WERI-Rb-1 (cell line): Measurements from ENCODE around the gene PASK.

Source experiments
- DNase-seq: peaks from one replicate; pipeline ENCODE4 v3.0.0-alpha.2; 2020
- H3K27ac ChIP-seq: fragments of 250-450 bp; sonication (Bioruptor Pico); 2 replicates; pipeline ENCODE4 v1.5.1; 2020; ENCODE audit warnings: mild to moderate bottlenecking, moderate library complexity
- H3K27me3 ChIP-seq: fragments of 250-450 bp; sonication (Bioruptor Pico); 2 replicates; pipeline ENCODE4 v1.5.1; 2021; ENCODE audit warnings: mild to moderate bottlenecking, low read depth, moderate library complexity; ENCODE audit not compliant: insufficient read depth, severe bottlenecking
- H3K36me3 ChIP-seq: fragments of 250-450 bp; sonication (Bioruptor Pico); 2 replicates; pipeline ENCODE4 v1.5.1; 2020; ENCODE audit warnings: mild to moderate bottlenecking, moderate library complexity
- H3K4me3 ChIP-seq: 2 replicates; pipeline ENCODE4 v1.5.1; 2011; ENCODE audit warnings: low read depth, mild to moderate bottlenecking, control low read depth, low read length
- H3K9me3 ChIP-seq: fragments of 250-450 bp; sonication (Bioruptor Pico); 2 replicates; pipeline ENCODE4 v1.5.1; 2021; ENCODE audit warnings: mild to moderate bottlenecking, moderate library complexity; ENCODE audit not compliant: severe bottlenecking
- TF ChIP-seq, protein P1 (sequence below): IDR thresholded peaks from 2 replicates; pipeline ENCODE4 v1.5.1; 2011; ENCODE audit warnings: low read depth, mild to moderate bottlenecking, control low read depth, inconsistent platforms, low read length

The PASK gene

DNA sequence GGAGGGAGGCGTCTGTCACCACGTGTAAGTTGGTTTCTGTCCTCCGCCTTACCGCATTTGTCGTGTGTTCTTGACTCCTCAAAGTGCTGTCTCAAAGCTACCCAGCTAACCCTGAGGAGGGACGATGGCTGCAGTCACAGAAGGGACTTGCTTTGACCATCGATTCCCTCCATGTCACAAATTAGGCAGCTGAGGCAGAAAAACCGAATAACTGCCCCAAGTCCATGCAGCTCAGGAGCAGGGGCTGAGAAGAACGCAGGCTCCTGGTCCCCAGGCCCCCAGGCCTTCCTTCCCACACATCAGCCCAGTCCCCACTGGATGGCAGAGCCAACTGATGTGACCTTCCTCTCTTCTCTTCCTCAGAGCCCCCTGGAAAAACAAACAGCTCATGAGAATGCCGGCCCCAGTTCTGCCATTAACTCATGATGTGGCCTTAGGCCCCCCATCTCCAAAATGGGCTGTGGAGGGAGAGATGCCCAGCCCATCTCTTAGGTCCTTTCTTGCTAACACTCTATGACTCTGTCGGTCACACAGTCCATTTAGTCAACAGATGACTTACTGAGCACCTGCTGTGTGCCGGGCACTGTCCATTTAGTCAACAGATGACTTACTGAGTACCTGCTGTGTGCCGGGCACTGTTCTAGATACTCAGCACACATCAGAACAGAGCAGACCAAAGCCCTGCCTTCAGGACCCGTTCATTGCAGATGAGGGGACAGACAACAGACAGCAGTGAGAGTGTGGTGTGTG, 66.8 kb downstream of the PASK start:
- no peaks in the 10 kb centered on the region for H3K9me3 ChIP-seq
- no peak for DNase-seq
- peaks cover 5% of the 10 kb centered on the region for H3K36me3 ChIP-seq
- no peak overlapping the region for H3K27ac ChIP-seq
- no peaks in the 10 kb centered on the region for H3K27me3 ChIP-seq
- TF ChIP-seq, protein P1, sequence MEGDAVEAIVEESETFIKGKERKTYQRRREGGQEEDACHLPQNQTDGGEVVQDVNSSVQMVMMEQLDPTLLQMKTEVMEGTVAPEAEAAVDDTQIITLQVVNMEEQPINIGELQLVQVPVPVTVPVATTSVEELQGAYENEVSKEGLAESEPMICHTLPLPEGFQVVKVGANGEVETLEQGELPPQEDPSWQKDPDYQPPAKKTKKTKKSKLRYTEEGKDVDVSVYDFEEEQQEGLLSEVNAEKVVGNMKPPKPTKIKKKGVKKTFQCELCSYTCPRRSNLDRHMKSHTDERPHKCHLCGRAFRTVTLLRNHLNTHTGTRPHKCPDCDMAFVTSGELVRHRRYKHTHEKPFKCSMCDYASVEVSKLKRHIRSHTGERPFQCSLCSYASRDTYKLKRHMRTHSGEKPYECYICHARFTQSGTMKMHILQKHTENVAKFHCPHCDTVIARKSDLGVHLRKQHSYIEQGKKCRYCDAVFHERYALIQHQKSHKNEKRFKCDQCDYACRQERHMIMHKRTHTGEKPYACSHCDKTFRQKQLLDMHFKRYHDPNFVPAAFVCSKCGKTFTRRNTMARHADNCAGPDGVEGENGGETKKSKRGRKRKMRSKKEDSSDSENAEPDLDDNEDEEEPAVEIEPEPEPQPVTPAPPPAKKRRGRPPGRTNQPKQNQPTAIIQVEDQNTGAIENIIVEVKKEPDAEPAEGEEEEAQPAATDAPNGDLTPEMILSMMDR = no peak
- no peak overlapping the region for H3K4me3 ChIP-seq

DNA sequence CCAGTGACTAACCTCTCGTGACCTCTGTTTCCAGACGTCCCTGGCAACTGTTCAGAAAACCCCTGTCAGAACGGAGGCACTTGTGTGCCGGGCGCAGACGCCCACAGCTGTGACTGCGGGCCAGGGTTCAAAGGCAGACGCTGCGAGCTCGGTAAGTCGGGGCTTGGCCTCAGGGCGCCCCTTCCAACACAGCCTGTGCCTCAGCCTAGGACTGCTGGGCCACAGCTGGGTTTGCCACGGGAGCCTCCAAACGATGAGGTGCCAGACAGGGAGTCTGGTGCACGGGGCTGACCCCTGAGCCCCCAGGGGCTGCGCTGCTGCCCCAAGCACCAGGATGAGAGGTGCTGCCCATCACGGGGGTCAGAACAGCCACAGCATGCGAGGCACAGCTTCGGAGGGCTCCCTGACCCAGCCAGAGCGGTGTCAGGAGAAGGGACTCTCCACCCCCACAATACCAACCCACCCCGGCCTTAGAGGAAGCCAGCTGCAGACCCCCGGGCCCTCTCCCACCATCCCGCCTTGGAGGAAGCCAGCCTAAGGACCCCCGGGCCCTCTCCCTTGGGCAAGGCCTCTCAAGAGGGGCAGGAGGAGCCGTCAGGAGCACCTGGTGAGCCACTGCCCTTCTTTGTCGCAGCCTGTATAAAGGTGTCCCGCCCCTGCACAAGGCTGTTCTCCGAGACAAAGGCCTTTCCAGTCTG, 67.5 kb downstream of the PASK start:
- no peak overlapping the region for H3K4me3 ChIP-seq
- DNase-seq = no peak
- no peaks in the 10 kb centered on the region for H3K27me3 ChIP-seq
- TF ChIP-seq, protein P1 = no peak
- H3K9me3 ChIP-seq = no peaks in the 10 kb centered on the region
- no peak overlapping the region for H3K27ac ChIP-seq
- peaks cover 2% of the 10 kb centered on the region; the same call in 1 of the 2 replicates for H3K36me3 ChIP-seq

DNA sequence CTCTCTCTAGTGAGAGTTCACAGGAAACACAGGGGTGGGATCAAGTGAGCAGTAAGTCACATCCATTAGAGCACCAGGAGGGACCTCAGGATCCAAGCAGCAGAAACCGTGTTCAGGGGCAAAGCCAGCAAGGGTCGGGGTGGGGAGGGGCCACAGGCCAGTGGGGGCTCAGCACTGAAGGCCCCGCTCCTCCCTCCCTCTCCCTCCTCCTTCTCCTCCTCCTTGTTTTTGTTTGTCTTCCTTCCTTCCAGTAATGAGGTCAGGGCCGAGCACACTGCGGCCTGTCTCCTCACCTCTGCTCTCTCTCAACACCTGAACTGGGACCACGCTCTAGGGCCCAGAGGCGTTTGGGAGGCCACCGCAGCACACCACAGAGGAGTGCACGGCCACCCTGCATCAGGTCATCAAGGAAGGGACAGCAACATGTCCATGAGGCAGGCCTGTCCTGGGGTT, 68.1 kb downstream of the PASK start:
- H3K27ac ChIP-seq = no peak overlapping the region
- H3K4me3 ChIP-seq = no peak overlapping the region
- DNase-seq = no peak
- no peaks in the 10 kb centered on the region for H3K9me3 ChIP-seq
- TF ChIP-seq, protein P1 = no peak
- no peaks in the 10 kb centered on the region for H3K27me3 ChIP-seq
- H3K36me3 ChIP-seq = peaks cover under 1% of the 10 kb centered on the region; the same call in 1 of the 2 replicates

DNA sequence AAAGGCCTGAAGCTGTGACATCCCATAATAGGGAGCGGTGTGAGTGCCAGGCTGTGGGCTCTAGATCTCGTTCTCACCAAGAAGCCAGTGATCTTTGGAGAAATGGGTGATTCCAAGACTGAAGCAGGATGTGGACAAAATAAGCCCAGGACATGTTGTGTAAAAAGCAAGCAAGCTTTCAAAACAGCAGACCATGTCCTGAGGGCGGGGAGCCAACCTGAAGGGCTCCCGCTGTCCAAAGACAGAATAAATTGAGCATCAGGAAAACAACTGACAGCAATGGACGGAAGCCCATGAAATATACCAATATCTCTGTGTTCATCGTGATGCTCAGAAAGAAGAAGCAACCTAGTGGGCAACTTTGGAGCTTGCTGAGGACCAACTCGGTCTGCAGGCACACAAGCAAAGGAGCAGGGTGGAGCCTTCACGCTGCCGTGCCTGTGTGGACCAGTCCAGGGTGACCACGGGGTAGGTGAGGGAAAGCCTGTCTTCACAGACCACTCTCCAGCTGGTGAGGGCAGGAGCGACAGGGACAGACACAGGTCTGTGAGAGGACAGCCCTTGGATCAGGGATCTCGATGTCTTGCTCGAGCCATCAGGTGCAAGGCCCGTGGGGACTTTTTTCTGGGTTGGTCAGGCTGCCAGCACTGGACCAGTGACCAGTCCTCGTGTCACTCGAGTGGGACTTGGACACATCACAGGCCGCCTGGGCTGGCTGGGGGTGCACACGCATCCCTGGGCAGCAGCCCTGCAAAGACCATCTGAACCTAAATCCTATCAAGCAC, 68.7 kb downstream of the PASK start:
- DNase-seq = no peak
- Histone ChIP-seq H3K27me3 (no peaks in the 10 kb centered on the region), H3K9me3 (no peaks in the 10 kb centered on the region), H3K27ac (no peak overlapping the region), H3K4me3 (no peak overlapping the region), H3K36me3 (no peaks in the 10 kb centered on the region; the same call in 1 of the 2 replicates)
- TF ChIP-seq, protein P1 = no peak

DNA sequence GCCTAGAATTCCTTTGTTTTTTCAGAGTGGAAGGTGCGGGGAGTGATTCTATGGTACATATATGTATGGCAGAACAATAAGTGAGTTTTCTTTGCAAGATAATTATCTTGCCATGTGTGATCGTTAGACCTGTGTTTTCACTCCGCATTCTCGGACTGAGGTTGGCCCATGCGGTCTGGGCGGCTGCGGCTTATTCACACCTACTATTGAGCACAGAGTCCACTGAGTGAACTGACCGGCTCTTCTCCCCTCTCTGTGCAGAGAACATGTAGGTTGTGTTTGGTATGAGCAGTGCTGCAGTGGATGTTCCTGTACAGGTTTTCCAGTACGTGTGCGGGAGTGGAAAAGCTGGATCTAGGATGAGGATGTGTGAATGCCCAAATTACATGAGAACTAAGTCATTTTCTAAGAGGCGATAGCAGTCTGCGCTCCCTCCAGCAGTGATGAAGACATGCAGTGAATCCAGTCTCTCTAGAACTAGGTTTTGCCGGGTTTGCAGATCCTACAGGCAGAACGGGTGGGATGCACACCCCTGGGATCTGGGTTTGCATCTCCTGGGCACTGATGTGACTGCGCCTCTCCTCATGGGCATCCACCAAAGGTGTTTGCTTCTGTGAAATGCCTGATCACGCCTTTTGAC, 74.3 kb downstream of the PASK start:
- no peaks in the 10 kb centered on the region for H3K36me3 ChIP-seq
- no peaks in the 10 kb centered on the region for H3K27me3 ChIP-seq
- DNase-seq = no peak
- H3K4me3 ChIP-seq = no peak overlapping the region
- no peak overlapping the region for H3K27ac ChIP-seq
- no peaks in the 10 kb centered on the region for H3K9me3 ChIP-seq
- TF ChIP-seq, protein P1 = no peak
